GM18951 (cell line): ENCODE results near the gene RAD23A.
"Not testable (repeated sequence)": the region's sequence is repeated elsewhere in the genome, so short reads cannot be mapped to it uniquely, and the experiment has no call there.

Experiments
- POLR2A ChIP-seq: IDR thresholded peaks from 4 replicates; pipeline ENCODE4 v1.6.1; 2011; ENCODE audit warnings: mild to moderate bottlenecking; ENCODE audit not compliant: insufficient read length, insufficient read depth; ENCODE audit errors: extremely low read depth
- in situ Hi-C: fragments of 300-500 bp; cut with MboI; formaldehyde crosslinking; loops from one replicate; pipeline ENCODE4 v1.12.0; 2022; ENCODE audit warnings: low sequenced_read_pairs, mixed read lengths, inconsistent platforms; ENCODE audit not compliant: unreplicated experiment

RAD23A gene

GRCh38 chr19:12945479-12946091, at the start of gene RAD23A:
RAD23A (plus strand) TSS chr19:12945862; CDS start chr19:12945949, 87 bp downstream.
- peak; percentile 94 for TF ChIP-seq POLR2A
- in situ Hi-C loops, result no loop called here

- in situ Hi-C loops, result no loop called here
- no peak for TF ChIP-seq POLR2A
Measured at GRCh38 chr19:12896460-12896859, 49.2 kb upstream of the RAD23A start.

- peak; percentile 22 for TF ChIP-seq POLR2A
- in situ Hi-C loops, result no loop called here
Measured at GRCh38 chr19:12899891-12900518, 45.7 kb upstream of the RAD23A start.

GRCh38 chr19:12907166-12907565, 38.5 kb upstream of the RAD23A start:
- in situ Hi-C loops, result no loop called here
- TF ChIP-seq POLR2A, result no peak

GRCh38 chr19:12912571-12912970, 33.1 kb upstream of the RAD23A start:
- in situ Hi-C loops, result no loop called here
- no peak for TF ChIP-seq POLR2A

- TF ChIP-seq POLR2A, result no peak
- in situ Hi-C loops, result no loop called here
Measured at GRCh38 chr19:12913011-12913561, 32.6 kb upstream of the RAD23A start.

- in situ Hi-C loops, result no loop called here
Measured at GRCh38 chr19:12913851-12914690, 31.6 kb upstream of the RAD23A start.

GRCh38 chr19:12915860-12916259, 29.8 kb upstream of the RAD23A start:
- in situ Hi-C loops, result not testable (repeated sequence)

More at GRCh38 chr19:12913851-12914690, 31.6 kb upstream of the RAD23A start:
- TF ChIP-seq POLR2A, result no peak

GRCh38 chr19:12918253-12918652, 27.4 kb upstream of the RAD23A start:
- TF ChIP-seq POLR2A, result no peak
- in situ Hi-C loops, result no loop called here

- TF ChIP-seq POLR2A, result no peak
- in situ Hi-C loops, result no loop called here
Measured at GRCh38 chr19:12921047-12921446, 24.6 kb upstream of the RAD23A start.

- TF ChIP-seq POLR2A, result no peak
- in situ Hi-C loops, result no loop called here
Measured at GRCh38 chr19:12922959-12923358, 22.7 kb upstream of the RAD23A start.

- in situ Hi-C loops, result no loop called here
- TF ChIP-seq POLR2A, result no peak
Measured at GRCh38 chr19:12924621-12925310, 20.9 kb upstream of the RAD23A start.
